A673 (cell line): Measurements from ENCODE around the gene PHF21B. TPM values are rescaled to one million over a fixed set of nuclear protein-coding genes. Genes with fewer than 3 reads are reported as not detected.

Experiments used
- BruUV-seq: library from RNA; stranded (reverse); fragments of 400-500 nt; replicated peaks from 2 replicates; lab custom pipeline; 2021; lab: Mats Ljungman, UMichigan
- CTCF ChIA-PET: fragments of 300-600 bp; sonication (Branson Sonifier 250); formaldehyde crosslinking; loops from one replicate; lab custom pipeline; 2022; ENCODE audit warnings: antibody characterized with exemption; lab: Charles Lee
- POLR2A ChIA-PET: fragments of 300-600 bp; sonication (Branson Sonifier 250); formaldehyde crosslinking; loops from one replicate; lab custom pipeline; 2022; ENCODE audit warnings: antibody characterized with exemption; ENCODE audit not compliant: low non-redundant PET; lab: Charles Lee
- DNase-seq: peaks from one replicate; pipeline ENCODE4 v3.0.0-alpha.2; 2015; ENCODE audit warnings: low spot score
- H3K27ac ChIP-seq: fragments of 200-600 bp; sonication (generic); 2 replicates; pipeline ENCODE4 v1.5.1; 2016; ENCODE audit warnings: mixed run types, low read depth, mild to moderate bottlenecking, mixed read lengths, antibody characterized with exemption, low read length; ENCODE audit not compliant: poor library complexity, severe bottlenecking
- H3K27me3 ChIP-seq: fragments of 200-600 bp; sonication (generic); replicated peaks from 2 replicates; pipeline ENCODE4 v1.6.1; 2017; ENCODE audit warnings: mixed run types, low read depth, mild to moderate bottlenecking, mixed read lengths, antibody characterized with exemption, low read length; ENCODE audit not compliant: insufficient read depth, poor library complexity
- H3K36me3 ChIP-seq: fragments of 200-600 bp; sonication (generic); 2 replicates; pipeline ENCODE4 v1.6.1; 2016; ENCODE audit warnings: mixed run types, mild to moderate bottlenecking, mixed read lengths, antibody characterized with exemption, low read length; ENCODE audit not compliant: insufficient read depth, poor library complexity, severe bottlenecking
- H3K4me1 ChIP-seq: fragments of 200-600 bp; sonication (generic); 2 replicates; pipeline ENCODE4 v1.6.1; 2017; ENCODE audit warnings: mixed run types, mild to moderate bottlenecking, mixed read lengths, antibody characterized with exemption, low read length; ENCODE audit not compliant: insufficient read depth, poor library complexity, severe bottlenecking
- H3K4me3 ChIP-seq: fragments of 200-600 bp; sonication (generic); 2 replicates; pipeline ENCODE4 v1.5.1; 2016; ENCODE audit warnings: low read depth, mixed run types, mild to moderate bottlenecking, mixed read lengths, low read length; ENCODE audit not compliant: poor library complexity, severe bottlenecking
- H3K9me3 ChIP-seq: fragments of 200-600 bp; sonication (generic); 2 replicates; pipeline ENCODE4 v1.6.1; 2016; ENCODE audit warnings: mixed run types, low read depth, mild to moderate bottlenecking, mixed read lengths, antibody characterized with exemption, low read length; ENCODE audit not compliant: poor library complexity, severe bottlenecking
- CTCF ChIP-seq: fragments of 300-800, 200-600 bp; sonication (generic); conservative IDR thresholded peaks from 2 replicates; pipeline ENCODE4 v1.5.1; 2017; ENCODE audit warnings: low read depth, mild to moderate bottlenecking, antibody characterized with exemption, low read length, moderate library complexity, mixed read lengths
- EZH2 ChIP-seq: fragments of 200-600 bp; sonication (generic); IDR thresholded peaks from 2 replicates; pipeline ENCODE4 v1.6.1; 2017; ENCODE audit warnings: borderline replicate concordance, low read depth, mild to moderate bottlenecking, mixed read lengths, antibody characterized with exemption, low read length; ENCODE audit not compliant: poor library complexity, severe bottlenecking
- intact Hi-C: fragments of 100-400 bp; cut with micrococcal nuclease; formaldehyde crosslinking; loops from one replicate; pipeline ENCODE4 v1.10.0; 2022; ENCODE audit not compliant: unreplicated experiment
- total RNA-seq: library from RNA; stranded (reverse); gene quantifications from 2 replicates; pipeline ENCODE4 v1.2.3, GENCODE V29; 2021

PHF21B gene
- total RNA-seq, 1 experiment from 2014 or later: 13.2 TPM

- H3K4me1 ChIP-seq: no peaks in the 10 kb centered on the region
- DNase-seq: no peak
- CTCF ChIA-PET: no interaction called here
- intact Hi-C loops: no loop called here
- no peak overlapping the region for H3K27ac ChIP-seq
- no TSS peak for BruUV-seq
- POLR2A ChIA-PET: no interaction called here
- H3K9me3 ChIP-seq: no peaks in the 10 kb centered on the region
- TF ChIP-seq EZH2 (no peak), CTCF (no peak)
- no peaks in the 10 kb centered on the region for H3K36me3 ChIP-seq
- no peaks in the 10 kb centered on the region for H3K27me3 ChIP-seq
- H3K4me3 ChIP-seq: no peak overlapping the region
These were observed 127.4 kb downstream of the PHF21B start for GRCh38 chr22:44882226-44882905.

DNA sequence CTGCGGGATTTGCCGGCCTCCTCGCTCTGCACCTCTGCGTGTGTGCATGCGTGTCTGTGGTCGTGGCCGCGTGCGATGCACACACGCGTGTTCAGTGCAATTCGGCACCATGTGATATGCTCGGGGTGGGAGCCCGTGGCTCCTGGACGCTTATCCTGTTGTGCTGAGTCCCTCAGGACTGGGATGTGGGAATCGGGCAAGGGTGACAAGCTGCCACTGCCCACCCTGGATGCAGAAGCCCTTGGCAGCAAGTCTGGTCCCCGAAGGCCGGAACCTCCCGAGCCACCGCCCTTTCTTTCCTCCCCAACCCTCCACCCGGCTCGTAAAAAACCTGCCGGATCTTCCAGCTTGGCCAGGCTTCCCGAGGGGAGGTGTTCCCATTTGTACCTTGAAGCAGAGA is 128.2 kb downstream of the PHF21B start:
- Histone ChIP-seq H3K9me3 (no peaks in the 10 kb centered on the region), H3K36me3 (no peaks in the 10 kb centered on the region), H3K4me3 (no peak overlapping the region), H3K27ac (no peak overlapping the region), H3K4me1 (no peaks in the 10 kb centered on the region), H3K27me3 (no peaks in the 10 kb centered on the region)
- CTCF ChIA-PET: no interaction called here
- no TSS peak for BruUV-seq
- POLR2A ChIA-PET: no interaction called here
- DNase-seq: no peak
- intact Hi-C loops: no loop called here
- no peak for TF ChIP-seq CTCF
- no peak for TF ChIP-seq EZH2

DNA sequence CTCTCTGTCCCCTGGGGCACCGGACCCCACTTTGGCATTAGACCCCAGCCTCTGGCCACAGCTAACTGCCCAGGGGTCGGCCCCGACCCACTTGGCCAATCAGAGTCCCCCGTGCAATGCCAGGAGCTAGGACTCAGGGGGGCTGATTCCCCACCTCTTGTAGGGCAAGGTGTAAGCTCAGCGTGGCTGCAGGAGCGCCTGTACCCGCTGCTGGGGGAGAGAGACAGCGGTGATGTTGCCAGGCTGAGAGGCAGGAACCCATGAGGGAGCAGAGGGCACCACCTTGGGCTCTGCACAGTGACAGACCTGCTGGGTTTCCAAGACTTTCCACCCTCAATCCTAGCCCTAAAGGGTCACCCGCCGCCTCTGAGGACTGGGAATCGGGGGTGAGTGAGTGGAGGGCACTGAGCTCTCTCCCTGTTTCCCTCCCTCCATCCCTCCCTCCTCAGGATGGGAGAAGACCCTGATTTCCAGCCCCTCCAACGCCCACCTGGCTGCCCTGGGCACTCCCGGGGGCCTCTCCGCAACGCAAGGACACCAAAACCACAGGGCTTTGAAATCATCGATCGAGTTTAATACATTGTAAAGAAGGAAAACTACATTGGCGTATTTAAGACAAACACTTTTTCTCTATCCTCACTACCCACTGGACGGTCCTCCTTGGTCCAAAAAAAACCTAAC is 129.1 kb downstream of the PHF21B start:
- intact Hi-C loops: no loop called here
- Histone ChIP-seq H3K36me3 (no peaks in the 10 kb centered on the region), H3K4me3 (no peak overlapping the region), H3K9me3 (no peaks in the 10 kb centered on the region), H3K4me1 (no peaks in the 10 kb centered on the region), H3K27ac (no peak overlapping the region), H3K27me3 (no peaks in the 10 kb centered on the region)
- CTCF ChIA-PET: no interaction called here
- POLR2A ChIA-PET: no interaction called here
- BruUV-seq: no TSS peak
- TF ChIP-seq CTCF (no peak), EZH2 (no peak)
- DNase-seq: no peak
